Measurements from ENCODE around the gene DAND5.

DNA sequence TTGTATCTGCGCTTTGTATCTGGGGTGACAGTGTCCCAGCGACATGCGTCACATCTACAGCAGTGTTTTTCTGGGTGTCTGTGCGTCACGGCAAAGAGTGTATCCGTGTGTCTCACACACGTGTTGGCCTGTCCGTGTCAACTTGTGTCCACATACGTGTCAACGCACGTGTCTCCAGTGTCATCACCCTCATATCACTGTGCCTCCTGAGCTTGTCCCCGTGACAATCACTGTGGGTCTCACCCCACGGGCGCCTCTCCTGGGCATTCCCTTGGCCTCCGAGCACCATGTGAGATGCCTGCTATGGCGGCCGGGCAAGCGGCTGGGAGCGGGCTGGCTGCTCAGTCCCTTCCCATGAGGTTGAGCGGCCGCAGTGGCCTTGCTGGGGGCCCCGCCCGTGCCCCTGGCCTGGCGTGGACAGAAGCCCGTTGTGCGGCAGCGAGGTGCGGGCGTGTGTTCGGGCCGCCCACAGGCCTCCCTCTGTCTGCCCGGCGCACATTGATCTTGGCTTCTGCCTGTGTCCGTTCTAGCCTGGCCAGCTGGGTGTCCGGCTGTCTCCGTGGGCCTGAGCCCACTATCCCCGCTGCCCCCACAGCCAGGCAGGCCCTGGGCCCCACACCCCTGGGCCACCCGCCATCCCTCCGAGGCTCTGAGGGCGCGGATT is 32.3 kb downstream of the DAND5 start:
- TF ChIP-seq, protein P1, sequence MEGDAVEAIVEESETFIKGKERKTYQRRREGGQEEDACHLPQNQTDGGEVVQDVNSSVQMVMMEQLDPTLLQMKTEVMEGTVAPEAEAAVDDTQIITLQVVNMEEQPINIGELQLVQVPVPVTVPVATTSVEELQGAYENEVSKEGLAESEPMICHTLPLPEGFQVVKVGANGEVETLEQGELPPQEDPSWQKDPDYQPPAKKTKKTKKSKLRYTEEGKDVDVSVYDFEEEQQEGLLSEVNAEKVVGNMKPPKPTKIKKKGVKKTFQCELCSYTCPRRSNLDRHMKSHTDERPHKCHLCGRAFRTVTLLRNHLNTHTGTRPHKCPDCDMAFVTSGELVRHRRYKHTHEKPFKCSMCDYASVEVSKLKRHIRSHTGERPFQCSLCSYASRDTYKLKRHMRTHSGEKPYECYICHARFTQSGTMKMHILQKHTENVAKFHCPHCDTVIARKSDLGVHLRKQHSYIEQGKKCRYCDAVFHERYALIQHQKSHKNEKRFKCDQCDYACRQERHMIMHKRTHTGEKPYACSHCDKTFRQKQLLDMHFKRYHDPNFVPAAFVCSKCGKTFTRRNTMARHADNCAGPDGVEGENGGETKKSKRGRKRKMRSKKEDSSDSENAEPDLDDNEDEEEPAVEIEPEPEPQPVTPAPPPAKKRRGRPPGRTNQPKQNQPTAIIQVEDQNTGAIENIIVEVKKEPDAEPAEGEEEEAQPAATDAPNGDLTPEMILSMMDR (IDR thresholded peaks at IDR 0.05), result no peak
- TF ChIP-seq EZH2 (IDR thresholded peaks at IDR 0.05) (no peak), EZH2phosphoT487 (IDR thresholded peaks at IDR 0.05) (no peak)
